GM19328 (cell line): ENCODE data around the gene EPHA10.

ENCODE experiments used
- ATAC-seq: cut with Tn5 transposase; IDR thresholded peaks from one replicate; pipeline ENCODE4 v1.9.1; 2021; ENCODE audit warnings: mild to moderate bottlenecking, moderate library complexity; ENCODE audit not compliant: unreplicated experiment

The EPHA10 gene

GRCh38 chr1:37682334-37682987 lies 82.5 kb downstream of the EPHA10 start:
- ATAC-seq: no peak

DNA sequence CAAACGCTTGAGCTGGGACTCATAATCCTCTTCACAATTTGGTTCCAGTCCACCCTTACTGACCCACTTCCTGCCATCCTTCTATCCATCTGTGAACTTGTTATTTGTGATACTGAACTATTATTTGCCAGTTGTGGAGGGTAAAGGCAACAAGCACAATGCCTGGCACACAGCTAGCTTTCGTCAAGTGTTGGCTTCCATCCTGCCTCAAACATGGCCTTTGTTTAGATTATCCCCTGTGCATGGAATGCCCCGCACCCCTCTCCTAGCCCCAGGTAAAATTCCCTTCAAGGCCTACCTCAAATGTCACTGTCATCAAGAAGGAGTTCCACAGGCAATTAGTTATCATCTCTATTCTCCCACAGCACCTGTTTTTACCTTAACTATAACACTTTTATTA lies 84.0 kb downstream of the EPHA10 start:
- ATAC-seq: no peak

- no peak for ATAC-seq
Observed at GRCh38 chr1:37677808-37678207, 87.1 kb downstream of the EPHA10 start.

- ATAC-seq: no peak
Observed at GRCh38 chr1:37677143-37677439, 87.8 kb downstream of the EPHA10 start.

- no peak for ATAC-seq
Observed at GRCh38 chr1:37676281-37677142, 88.4 kb downstream of the EPHA10 start.

GRCh38 chr1:37673920-37674319 lies 91.0 kb downstream of the EPHA10 start:
- ATAC-seq: no peak

- ATAC-seq: no peak
Observed at GRCh38 chr1:37672136-37672870, 92.6 kb downstream of the EPHA10 start.

DNA sequence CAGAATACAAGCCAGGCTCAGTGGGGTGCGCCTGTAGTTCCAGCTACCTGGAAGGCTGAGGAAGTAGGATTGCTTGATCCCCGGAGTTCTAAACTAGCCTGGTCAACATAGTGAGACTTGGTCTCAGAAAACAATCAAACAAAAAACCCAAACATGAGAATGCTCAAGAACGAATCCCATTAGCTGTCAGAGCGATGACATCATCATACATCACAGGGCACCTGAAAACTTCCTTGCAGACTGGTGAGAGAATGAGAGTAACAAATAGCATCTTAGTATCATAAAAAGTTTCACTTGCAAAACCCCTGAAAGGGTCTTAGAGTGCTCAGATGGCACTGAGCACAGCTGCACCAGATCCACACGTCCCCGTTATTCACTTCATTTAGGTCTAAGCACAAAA lies 93.7 kb downstream of the EPHA10 start:
- ATAC-seq: no peak

GRCh38 chr1:37670133-37670532 lies 94.8 kb downstream of the EPHA10 start:
- no peak for ATAC-seq

DNA sequence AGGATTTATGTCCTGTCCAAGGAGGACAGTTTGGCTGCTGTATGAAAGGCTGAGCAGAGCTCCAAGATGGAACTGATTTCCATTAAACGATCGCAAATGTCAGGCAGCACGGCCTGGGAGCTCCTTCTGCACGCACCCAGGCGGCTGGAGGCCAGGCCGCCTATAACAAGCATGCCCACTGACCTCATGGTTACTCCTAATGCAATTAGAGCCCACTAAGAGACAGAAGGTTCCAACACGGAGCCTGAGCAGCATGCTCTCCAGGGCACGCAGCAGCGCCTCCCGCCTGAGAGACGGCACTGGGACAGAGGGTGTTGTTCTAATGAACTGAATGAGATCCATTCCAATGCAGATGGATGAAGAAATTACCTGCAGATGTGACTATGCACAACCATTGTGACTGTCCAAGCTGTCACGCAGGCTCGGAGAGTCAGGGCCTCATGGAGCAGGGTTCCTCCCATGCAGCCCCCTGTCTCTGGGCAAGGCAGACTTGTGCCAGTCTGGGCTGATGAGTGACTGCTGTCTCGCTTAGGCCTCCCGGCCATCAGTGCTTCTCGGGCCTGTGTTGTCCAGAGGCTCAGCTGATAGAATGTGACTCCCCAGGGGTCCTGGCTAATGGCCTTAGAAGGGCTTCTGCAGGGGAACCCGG lies 97.8 kb downstream of the EPHA10 start:
- ATAC-seq: no peak

DNA sequence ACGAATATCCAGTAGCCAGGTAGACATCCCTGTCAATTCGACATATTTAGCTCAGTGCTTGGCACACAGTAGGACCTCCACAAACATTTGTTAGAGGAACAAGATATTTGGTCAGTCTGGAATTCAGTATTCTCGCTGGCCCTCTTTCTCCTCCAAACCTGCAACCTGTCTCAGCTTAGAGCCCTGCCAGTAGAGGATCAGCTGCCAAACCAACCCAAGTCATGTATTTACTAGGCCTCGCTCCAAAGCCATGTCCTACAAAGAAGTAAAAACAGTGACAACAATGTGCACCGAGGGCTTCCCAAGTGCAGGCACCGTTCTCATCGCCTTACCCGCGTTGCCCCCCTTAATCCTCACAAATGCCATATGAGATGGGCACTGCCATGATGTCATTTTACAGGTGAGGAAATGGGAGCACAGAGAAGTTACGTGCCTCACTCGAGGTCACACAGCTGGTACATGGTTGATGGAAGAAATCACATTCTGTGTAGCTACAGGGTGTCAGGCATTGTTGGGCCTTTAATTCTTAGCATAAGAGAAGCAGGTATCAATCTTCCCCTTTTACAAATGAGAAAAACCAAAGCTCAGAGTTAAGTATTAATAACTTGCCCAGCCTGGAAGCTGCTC lies 98.6 kb downstream of the EPHA10 start:
- ATAC-seq: no peak
